K562 (cell line): ENCODE measurements around the gene TRIP10. TPM values are rescaled to one million over a fixed set of nuclear protein-coding genes. Genes with fewer than 3 reads are reported as not detected.

Experiments used
- ATAC-seq: fragments of 200-7000 bp; cut with Tn5 transposase; 3 replicates; pipeline ENCODE4 v1.9.1; 2020; ENCODE audit warnings: moderate library complexity
- BruUV-seq: library from RNA; stranded (reverse); fragments of 400-500 nt; replicated peaks from 2 replicates; lab custom pipeline; 2021; lab: Mats Ljungman, UMichigan
- CTCF ChIA-PET: fragments of 300-600 bp; formaldehyde crosslinking; extraction: SDS; loops from one replicate; lab custom pipeline; 2021; ENCODE audit warnings: low intra/inter-chr PET ratio; lab: Yijun Ruan, JAX
- POLR2A ChIA-PET: fragments of 300-600, 350-650 bp; sonication (Branson Sonifier 250); formaldehyde crosslinking; extraction: SDS; loops from one replicate; lab custom pipeline; 2021; ENCODE audit warnings: antibody characterized with exemption, inconsistent platforms; lab: Yijun Ruan, JAX
- DNase-seq, 4 experiments: peaks; one replicate each; pipeline versions ENCODE4 v3.0.0 to v3.0.0-alpha.2; 2011 to 2018; ENCODE audit warnings: low spot score in 3 of 4, mixed read lengths in 3 of 4; ENCODE audit errors: extremely low read depth in 1 of 4
- FAIRE-seq: peaks from 2 replicates; lab custom pipeline; 2011; peaks lifted over from hg19 to GRCh38; lab: Jason Lieb, UNC
- H2AFZ ChIP-seq: 2 replicates; pipeline ENCODE4 v1.6.0; 2011; ENCODE audit warnings: low read depth, low read length, control low read depth, inconsistent platforms
- H3K27ac ChIP-seq: fragments of 200-600 bp; 3 replicates; pipeline ENCODE4 v1.8.0; 2011; ENCODE audit warnings: low read depth, mild to moderate bottlenecking, control low read depth, inconsistent platforms, low read length, moderate library complexity, mixed read lengths; ENCODE audit errors: extremely low read depth
- H3K27me3 ChIP-seq, 2 experiments: fragments of 300-600 bp in 1 of 2; 2 replicates in 1 of 2; 3 replicates in 1 of 2; pipeline versions ENCODE4 v1.6.0 to v1.8.0; 2011; ENCODE audit warnings: inconsistent platforms in 2 of 2, low read length in 2 of 2, mild to moderate bottlenecking in 1 of 2, mixed read lengths in 1 of 2, moderate library complexity in 1 of 2; ENCODE audit not compliant: control insufficient read depth in 2 of 2, insufficient read depth in 2 of 2
- H3K36me3 ChIP-seq: fragments of 300-600 bp; 3 replicates; pipeline ENCODE4 v1.8.0; 2011; ENCODE audit warnings: mild to moderate bottlenecking, low read length, inconsistent platforms; ENCODE audit not compliant: control insufficient read depth, insufficient read depth
- H3K4me1 ChIP-seq, 2 experiments: fragments of 200-600 bp in 1 of 2; replicated peaks in 1 of 2; 2 replicates in 1 of 2; 3 replicates in 1 of 2; pipeline versions ENCODE4 v1.5.1 to v1.8.0; 2011; ENCODE audit warnings: inconsistent platforms in 2 of 2, low read length in 2 of 2, mild to moderate bottlenecking in 1 of 2, mixed read lengths in 1 of 2, moderate library complexity in 1 of 2; ENCODE audit not compliant: control insufficient read depth in 2 of 2, insufficient read depth in 2 of 2
- H3K4me2 ChIP-seq: 2 replicates; pipeline ENCODE4 v1.6.1; 2011; ENCODE audit warnings: low read length, control low read depth, inconsistent platforms, mixed read lengths; ENCODE audit not compliant: insufficient read depth
- H3K4me3 ChIP-seq: fragments of 200-600 bp; sonication (generic), shearing (Covaris generic); 2 replicates; pipeline ENCODE4 v1.5.1; 2016; ENCODE audit warnings: control low read depth, inconsistent platforms
- H3K79me2 ChIP-seq: fragments of 200-600 bp; 3 replicates; pipeline ENCODE4 v1.8.0; 2011; ENCODE audit warnings: low read length, inconsistent platforms; ENCODE audit not compliant: control insufficient read depth, insufficient read depth
- H3K9ac ChIP-seq, 2 experiments: 2 replicates each; pipeline versions ENCODE4 v1.6.0 to v1.6.1; 2011; ENCODE audit warnings: low read depth in 2 of 2, low read length in 2 of 2, control low read depth in 1 of 2, inconsistent platforms in 1 of 2, mild to moderate bottlenecking in 1 of 2, mixed read lengths in 1 of 2; ENCODE audit not compliant: insufficient read depth in 1 of 2
- H3K9me1 ChIP-seq: one replicate; pipeline ENCODE4 v1.6.0; 2011; ENCODE audit warnings: inconsistent platforms, mild to moderate bottlenecking, low read length, moderate library complexity; ENCODE audit not compliant: control insufficient read depth, insufficient read depth
- H3K9me3 ChIP-seq: replicated peaks from 2 replicates; pipeline ENCODE4 v1.5.1; 2011; ENCODE audit warnings: low read depth, low read length, inconsistent platforms; ENCODE audit not compliant: control insufficient read depth, insufficient read depth
- H4K20me1 ChIP-seq: replicated peaks from 2 replicates; pipeline ENCODE4 v1.6.1; 2011; ENCODE audit warnings: low read length, inconsistent platforms, mixed read lengths; ENCODE audit not compliant: control insufficient read depth, insufficient read depth
- CBX3 ChIP-seq, 2 experiments: IDR thresholded peaks; 1 replicate in 1 of 2; 2 replicates in 1 of 2; pipeline ENCODE4 v1.6.1; 2012; ENCODE audit warnings: inconsistent platforms in 2 of 2, low read length in 2 of 2, borderline replicate concordance in 1 of 2, control low read depth in 1 of 2
- ETV5 ChIP-seq: sonication (generic); formaldehyde crosslinking; IDR thresholded peaks from 2 replicates; pipeline ENCODE4 v1.4.0; 2020; ENCODE audit warnings: low read depth, mild to moderate bottlenecking, missing genetic modification reagents
- GABPB2 ChIP-seq: fragments of 250-450 bp; sonication (Bioruptor Pico); conservative IDR thresholded peaks from 2 replicates; pipeline ENCODE4 v1.5.1; 2021; ENCODE audit warnings: mild to moderate bottlenecking
- WGBS: fragments of 100-300 bp; shearing (Covaris generic); methylation state at CpG from one replicate; pipeline ENCODE4 v1.1.6; 2016; ENCODE audit warnings: low coverage, mixed read lengths; ENCODE audit not compliant: insufficient coverage; ENCODE audit errors: missing lambda C conversion rate; 5-methylcytosine and 5-hydroxymethylcytosine counted together
- in situ Hi-C: fragments of 300-500 bp; cut with MboI; formaldehyde crosslinking; loops from 4 replicates; pipeline ENCODE4 v1.15.0; 2018; ENCODE audit warnings: inconsistent platforms, mixed read lengths
- intact Hi-C: fragments of 100-400 bp; cut with micrococcal nuclease; formaldehyde crosslinking; loops from 2 replicates; pipeline ENCODE4 v1.14.2; 2022
- polyA plus RNA-seq, 8 experiments: library from polyadenylated mRNA; depleted of rRNA in 4 of 8; stranded (reverse) in 5 of 8; unstranded in 3 of 8; fragments of >200 nt; fragmentation: Nextera tagmentation in 2 of 8; fragmentation: Illumina TruSeq in 1 of 8; extraction: Ambion mirVana in 2 of 8; extraction: Trizol in 1 of 8; gene quantifications; 2 replicates each; pipeline versions ENCODE4 v1.2.1 to v1.2.3, GENCODE V29; 2011 to 2014; ENCODE audit warnings: inconsistent platforms in 1 of 8, missing spikeins in 1 of 8
- total RNA-seq, 7 experiments: library from RNA; depleted of rRNA in 6 of 7; stranded (reverse); fragments of >200 nt in 6 of 7; fragmentation: Illumina TruSeq in 2 of 7; extraction: Trizol in 2 of 7; gene quantifications; 2 replicates each; pipeline versions ENCODE4 v1.2.1 to v1.2.3, GENCODE V29; 2011 to 2021; ENCODE audit warnings: low replicate concordance in 1 of 7
- TF ChIP-seq, protein P1 (sequence below): fragments of 250-450 bp; sonication (Bioruptor Pico); IDR thresholded peaks from 2 replicates; pipeline ENCODE4 v1.5.1; 2021; ENCODE audit warnings: mild to moderate bottlenecking

Gene TRIP10
- total and polyA plus RNA-seq, 9 of the 15 experiments (the other 6 are each of a cell fraction or from before 2014, with no cell fraction given): 1.2 to 66.8 (median 36.1) TPM

DNA sequence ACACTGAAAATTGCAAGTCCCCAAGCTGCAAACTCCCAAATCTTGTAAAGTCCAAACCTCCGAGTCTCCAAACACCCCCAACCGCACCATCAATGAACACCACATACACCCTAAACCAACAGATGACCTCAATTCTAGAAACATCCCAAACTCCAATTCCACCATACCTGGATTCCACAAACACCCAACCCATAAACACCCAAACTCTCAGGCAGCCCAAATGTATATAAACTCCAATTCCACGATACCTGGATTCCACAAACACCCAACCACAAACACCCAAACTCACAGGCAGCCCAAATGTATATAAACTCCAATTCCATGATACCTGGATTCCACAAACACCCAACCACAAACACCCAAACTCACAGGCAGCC lies 19.5 kb upstream of the TRIP10 start:
- intact Hi-C loops: loop anchor here (2.0 kb wide), 1 partner anchor 17 kb away; the partner anchor contains the start of gene GPR108
- Histone ChIP-seq H3K27ac (no peak overlapping the region), H3K36me3 (no peaks in the 10 kb centered on the region), H3K9me1 (no peaks in the 10 kb centered on the region), H3K4me2 (no peak overlapping the region), H2AFZ (no peak overlapping the region), H3K79me2 (no peaks in the 10 kb centered on the region), H3K4me3 (no peak overlapping the region), H3K9me3 (no peaks in the 10 kb centered on the region), H3K9ac (no peak overlapping the region), H3K4me1 (peaks cover 38 to 39% of the 10 kb centered on the region in 2 experiments), H3K27me3 (no peaks in the 10 kb centered on the region), H4K20me1 (no peaks in the 10 kb centered on the region)
- BruUV-seq: no TSS peak
- ChIA-PET POLR2A (interaction anchor here (0.6 kb wide), 1 partner anchor 15 kb away, joined by 4 read pairs; no protein-coding TSS in a partner anchor), CTCF (interaction anchor here (0.7 kb wide), 1 partner anchor 144 kb away, joined by 3 read pairs; no protein-coding TSS in a partner anchor)
- ATAC-seq (no peak), DNase-seq (no peak), FAIRE-seq (no peak)
- TF ChIP-seq CBX3 (IDR thresholded peaks at IDR 0.05; ENCODE audit: borderline replicate concordance in 1 of 2, low read length in 2 of 2) (no peak), GABPB2 (CRISPR knock-in tag) (no peak), ETV5 (CRISPR knock-in tag) (no peak)
- TF ChIP-seq, protein P1, sequence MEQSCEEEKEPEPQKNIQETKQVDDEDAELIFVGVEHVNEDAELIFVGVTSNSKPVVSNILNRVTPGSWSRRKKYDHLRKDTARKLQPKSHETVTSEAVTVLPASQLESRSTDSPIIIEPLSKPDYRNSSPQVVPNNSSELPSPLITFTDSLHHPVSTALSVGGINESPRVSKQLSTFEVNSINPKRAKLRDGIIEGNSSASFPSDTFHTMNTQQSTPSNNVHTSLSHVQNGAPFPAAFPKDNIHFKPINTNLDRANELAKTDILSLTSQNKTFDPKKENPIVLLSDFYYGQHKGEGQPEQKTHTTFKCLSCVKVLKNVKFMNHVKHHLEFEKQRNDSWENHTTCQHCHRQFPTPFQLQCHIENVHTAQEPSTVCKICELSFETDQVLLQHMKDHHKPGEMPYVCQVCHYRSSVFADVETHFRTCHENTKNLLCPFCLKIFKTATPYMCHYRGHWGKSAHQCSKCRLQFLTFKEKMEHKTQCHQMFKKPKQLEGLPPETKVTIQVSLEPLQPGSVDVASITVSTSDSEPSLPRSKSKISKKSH (CRISPR knock-in tag): no peak
- WGBS: 87% methylated on average over 3 of the region's 3 CpGs
- in situ Hi-C loops: no loop called here
